CD1c-positive myeloid dendritic cell (primary cell): ENCODE results near the gene EPHB1.

Experiments
- DNase-seq: peaks from one replicate; pipeline ENCODE4 v3.0.0-alpha.2; 2016; ENCODE audit errors: extremely low spot score

Gene EPHB1

GRCh38 chr3:135248213-135248612, 453.2 kb downstream of the EPHB1 start:
- no peak for DNase-seq

GRCh38 chr3:135249186-135249585, 454.1 kb downstream of the EPHB1 start:
- no peak for DNase-seq

GRCh38 chr3:135258916-135259315, 463.9 kb downstream of the EPHB1 start:
- DNase-seq: no peak

DNA sequence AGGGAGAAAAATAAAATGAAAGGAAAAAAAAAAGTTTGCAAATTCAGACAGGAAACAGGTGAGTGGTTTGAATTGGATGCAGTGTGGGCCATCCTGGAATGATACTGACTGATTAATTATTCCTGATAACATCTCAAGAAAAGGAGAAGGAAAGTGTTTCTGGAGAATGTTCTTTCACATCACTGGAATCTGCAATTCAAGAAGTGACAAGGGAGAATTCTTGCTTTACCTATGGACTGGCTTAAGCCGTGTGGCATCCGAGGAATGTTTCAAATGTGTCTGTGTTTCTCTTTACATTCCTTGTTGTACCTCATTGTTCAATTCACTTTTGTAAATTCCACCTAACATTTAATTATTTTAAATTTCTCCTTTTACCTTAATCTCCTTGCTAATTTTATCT, 465.0 kb downstream of the EPHB1 start:
- DNase-seq: no peak

GRCh38 chr3:135261214-135261775, 466.2 kb downstream of the EPHB1 start:
- DNase-seq: no peak

DNA sequence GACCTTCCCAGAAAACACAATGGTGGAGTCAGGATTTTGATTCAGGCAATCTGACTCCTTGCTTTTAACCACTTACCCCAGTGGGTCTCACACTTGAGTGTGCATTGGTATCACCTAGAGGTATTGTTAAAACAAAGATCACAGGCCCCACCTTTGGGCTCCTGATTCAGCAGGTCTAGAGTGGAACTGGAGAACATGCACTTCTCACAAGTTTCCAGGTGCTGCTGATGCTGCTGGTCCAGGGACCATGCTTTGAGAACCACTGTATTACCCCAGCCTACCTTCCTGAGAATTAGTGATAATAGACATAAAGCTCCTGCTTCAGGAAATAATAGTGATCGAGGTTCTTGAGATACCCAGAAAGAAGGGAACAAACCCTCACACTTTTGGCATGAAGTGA, 466.9 kb downstream of the EPHB1 start:
- DNase-seq: no peak

- no peak for DNase-seq
Observed at GRCh38 chr3:135262441-135262840, 467.4 kb downstream of the EPHB1 start.

DNA sequence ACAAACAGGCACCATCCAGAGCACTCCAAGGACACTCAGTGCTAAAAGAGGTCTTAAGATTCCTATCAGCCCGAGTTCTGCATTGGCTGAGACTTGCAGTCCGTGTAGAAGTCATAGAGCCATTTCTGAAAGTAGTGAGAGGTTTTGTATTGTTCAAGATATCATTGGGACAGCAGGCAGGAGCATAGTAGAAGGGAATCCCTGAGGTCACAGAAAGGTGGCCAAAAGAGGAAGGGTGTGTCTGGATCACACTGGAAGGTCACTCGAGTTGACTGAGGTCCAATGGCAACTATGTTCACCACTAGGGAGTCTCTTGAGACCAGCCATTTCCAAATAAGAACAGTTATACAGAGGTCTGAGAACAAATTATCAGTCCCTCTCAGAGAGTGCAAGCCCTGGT, 468.3 kb downstream of the EPHB1 start:
- DNase-seq: no peak

DNA sequence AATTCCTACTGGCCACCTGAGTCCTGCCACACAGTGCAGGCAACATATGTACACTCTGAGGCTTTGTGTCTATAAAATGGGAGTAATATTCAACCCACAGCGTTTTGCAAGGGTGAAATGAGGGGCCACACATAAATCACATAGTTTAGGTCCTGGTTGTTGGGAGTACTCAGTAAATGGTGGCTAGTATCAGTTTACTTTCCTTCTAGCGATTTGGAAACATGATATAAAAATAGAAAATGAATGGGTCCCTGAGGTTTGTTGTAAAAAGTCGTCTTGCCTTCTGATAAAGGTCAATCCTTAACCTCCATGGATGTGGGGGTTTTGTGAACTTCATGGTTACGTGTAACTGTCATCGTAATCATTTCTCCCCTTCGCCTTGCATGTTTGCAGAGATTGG, 472.4 kb downstream of the EPHB1 start:
- DNase-seq: no peak

- no peak for DNase-seq
Observed at GRCh38 chr3:135268941-135269532, 474.0 kb downstream of the EPHB1 start.

GRCh38 chr3:135271177-135272025, 476.3 kb downstream of the EPHB1 start:
- no peak for DNase-seq

GRCh38 chr3:135272026-135272669, 477.1 kb downstream of the EPHB1 start:
- no peak for DNase-seq

DNA sequence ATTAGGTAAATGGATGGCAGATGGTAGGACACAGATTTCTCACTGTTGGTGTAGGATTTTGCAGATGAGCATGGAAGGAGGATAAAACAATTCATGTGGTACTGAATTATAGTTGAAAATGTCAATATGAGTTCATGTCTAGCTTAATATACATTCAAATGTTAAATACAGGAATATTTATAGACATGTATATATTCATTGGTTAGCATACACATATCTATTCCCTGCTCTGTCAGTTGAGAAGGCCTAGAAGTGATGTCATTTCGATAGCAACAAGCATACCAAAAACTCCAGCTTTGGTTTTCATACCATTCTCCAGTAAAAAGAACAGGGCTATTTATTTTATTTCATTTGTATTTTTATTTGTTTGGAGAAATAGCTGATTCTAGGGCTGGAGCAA, 497.1 kb downstream of the EPHB1 start:
- no peak for DNase-seq

- DNase-seq: no peak
Observed at GRCh38 chr3:135301670-135302069, 506.6 kb downstream of the EPHB1 start.

DNA sequence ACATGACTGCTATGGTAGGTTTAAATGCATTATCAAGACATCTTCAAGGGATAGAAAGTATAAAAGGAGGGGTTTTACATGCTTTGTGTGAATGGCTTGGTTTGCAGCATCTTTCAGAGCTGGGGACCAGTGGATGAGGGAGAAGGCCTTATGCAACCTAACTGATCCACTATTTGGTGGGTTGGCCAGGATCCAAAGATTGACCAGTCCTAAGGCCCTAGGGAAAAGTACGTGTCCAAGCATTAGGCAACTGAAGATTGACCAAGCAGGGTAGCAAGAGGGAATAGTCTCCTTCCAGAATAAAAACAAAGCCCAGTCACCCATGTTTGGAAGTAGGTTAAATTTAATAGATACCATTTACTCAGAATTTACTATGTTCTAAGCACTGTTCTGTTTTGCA, 509.3 kb downstream of the EPHB1 start:
- DNase-seq: no peak
